Mammary microvascular endothelial cell (primary cell): Measurements from ENCODE around the gene LY6G6F. TPM values are rescaled to one million over a fixed set of nuclear protein-coding genes. Genes with fewer than 3 reads are reported as not detected.

Experiments
- total RNA-seq: library from RNA; depleted of rRNA; stranded (reverse); fragments of >200 nt; gene quantifications from 2 replicates; pipeline ENCODE4 v1.2.3, GENCODE V29; 2015

LY6G6F gene, protein sequence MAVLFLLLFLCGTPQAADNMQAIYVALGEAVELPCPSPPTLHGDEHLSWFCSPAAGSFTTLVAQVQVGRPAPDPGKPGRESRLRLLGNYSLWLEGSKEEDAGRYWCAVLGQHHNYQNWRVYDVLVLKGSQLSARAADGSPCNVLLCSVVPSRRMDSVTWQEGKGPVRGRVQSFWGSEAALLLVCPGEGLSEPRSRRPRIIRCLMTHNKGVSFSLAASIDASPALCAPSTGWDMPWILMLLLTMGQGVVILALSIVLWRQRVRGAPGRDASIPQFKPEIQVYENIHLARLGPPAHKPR
- total RNA-seq: not detected in 2 replicates

DNA sequence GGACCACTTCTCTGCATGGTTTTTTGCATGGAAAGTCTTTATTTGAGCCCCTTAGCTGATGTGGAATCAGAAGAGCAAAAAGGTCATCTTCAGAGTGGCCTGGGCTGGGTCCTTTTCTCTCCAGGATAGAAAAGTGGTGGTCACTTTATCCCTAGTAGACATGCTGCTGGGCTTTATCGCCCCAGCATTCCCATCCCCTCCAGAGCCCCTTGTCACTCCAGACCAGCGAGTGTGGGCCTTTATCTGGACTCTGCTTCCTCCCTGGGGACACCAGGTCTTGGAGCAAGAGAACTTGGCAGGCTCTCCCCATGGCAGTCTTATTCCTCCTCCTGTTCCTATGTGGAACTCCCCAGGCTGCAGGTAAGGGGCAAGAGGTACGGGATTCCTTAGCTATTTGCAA is at the start of gene LY6G6F:
TSS of gene LY6G6F (plus strand) at position 268 of the 400 bp plus-strand sequence. CDS start at position 309, 41 bp downstream.

DNA sequence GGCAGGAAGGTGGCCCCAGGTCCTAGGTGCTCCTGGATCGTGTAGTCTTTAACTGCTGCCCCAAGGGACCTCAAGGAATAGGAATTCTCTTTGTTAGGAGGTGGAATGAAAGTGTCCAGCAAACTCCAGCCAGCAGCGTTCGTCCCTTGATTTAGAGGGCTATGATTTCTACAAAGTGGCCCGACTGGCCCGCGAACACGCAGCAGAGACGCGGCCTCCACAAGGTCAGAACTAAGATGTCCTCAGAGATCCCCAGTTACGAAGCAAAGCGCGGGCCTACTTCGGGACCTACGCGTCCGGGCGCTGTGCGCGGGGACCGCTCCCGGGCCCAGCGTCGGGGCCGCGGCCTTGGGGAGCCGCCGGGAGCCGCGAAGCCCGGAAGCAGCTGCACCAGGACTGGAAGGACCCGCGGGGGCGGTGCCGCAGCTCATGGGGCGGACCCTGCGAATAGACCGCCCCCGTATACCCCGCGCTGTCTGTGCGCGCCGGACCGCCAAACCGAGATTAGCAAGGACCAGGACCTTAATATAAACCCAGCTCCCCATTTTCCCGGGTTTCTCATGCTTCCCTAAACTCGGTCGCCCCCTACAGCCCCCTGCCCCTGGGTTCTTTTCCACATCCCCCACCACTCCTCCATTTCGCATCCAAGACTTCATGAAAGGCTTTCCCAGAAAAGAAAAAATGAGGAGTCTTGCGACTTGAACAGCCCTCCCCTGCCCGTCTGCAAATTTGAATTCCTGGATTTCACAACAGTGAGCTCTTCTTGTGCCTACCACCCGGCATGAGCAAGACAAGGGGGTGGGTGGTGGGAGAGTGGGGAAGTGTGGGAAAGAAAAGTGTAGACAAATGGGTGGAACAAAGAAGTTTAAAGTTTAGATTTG is 46.0 kb upstream of the LY6G6F start, which contains the start of gene C6orf47:
TSS of gene C6orf47 (minus strand) at position 398 of the 881 bp plus-strand sequence. CDS start 831 bp downstream, outside the sequence.

DNA sequence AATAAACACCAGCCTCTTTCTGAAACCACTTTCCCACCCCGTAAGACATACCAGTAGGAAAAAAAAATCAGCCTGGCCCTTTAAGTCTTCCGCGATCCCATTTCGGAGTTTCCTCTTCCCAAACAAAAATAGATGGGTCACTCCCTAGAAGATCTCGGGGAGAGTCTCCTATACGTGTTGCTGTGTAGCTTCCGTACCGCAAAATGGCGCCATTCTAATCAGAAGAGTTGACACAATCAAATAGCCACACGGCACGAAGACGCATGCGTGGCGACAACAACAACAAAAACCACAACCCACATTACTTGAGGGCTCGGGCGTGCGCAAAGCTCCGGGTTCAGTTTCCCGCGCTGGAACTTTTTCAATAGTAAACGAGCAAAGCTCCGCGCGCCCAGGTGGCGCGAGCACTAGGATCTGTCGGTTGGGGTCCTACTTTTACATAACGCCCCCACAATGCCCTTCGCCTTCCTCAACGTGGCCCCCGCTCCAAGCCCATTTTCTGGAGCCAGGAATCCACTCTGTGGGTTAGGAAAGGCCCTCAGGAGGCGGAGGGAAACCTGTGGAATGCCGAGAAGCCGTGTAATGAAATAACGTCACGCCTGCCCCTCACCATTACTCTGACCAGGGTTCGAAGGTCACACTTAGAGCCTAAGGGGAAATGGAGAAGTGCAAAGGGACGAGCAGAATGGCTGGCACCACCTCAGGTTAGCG is 41.7 kb upstream of the LY6G6F start, which contains the start of gene GPANK1:
TSS of gene GPANK1 (minus strand) at position 208 of the 711 bp plus-strand sequence. CDS start 519 bp downstream, outside the sequence.

DNA sequence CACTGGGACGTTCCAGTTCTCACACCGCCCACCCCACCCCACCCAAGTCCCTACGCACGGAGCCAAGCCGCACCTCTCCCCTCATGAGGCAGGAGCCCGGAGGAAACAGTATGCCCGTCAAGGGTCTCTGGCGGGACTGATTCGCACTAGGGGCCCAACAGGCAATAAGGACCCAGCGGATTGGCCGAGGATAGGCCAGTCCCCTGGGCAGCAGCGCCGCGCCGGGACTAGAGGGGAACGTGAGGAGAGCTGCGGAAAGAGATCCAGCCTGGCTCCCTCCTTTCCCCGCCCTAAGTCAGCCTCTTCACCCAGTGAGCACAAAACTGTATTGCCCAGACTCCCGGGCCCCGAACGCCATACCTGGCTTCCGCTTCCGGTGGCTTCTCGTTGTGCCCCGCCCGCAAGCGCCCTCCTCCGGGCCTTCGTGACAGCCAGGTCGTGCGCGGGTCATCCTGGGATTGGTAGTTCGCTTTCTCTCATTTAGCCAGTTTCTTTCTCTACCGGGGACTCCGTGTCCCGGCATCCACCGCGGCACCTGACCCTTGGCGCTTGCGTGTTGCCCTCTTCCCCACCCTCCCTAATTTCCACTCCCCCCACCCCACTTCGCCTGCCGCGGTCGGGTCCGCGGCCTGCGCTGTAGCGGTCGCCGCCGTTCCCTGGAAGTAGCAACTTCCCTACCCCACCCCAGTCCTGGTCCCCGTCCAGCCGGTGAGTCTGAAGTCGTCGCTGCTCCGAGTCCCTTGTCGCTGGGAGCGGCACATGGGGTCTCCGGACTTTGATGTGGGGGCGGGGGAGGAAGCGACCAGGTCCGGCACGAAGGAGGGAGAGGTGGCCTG is 40.9 kb upstream of the LY6G6F start, which contains the start of gene CSNK2B:
TSS of gene CSNK2B (plus strand) at position 580 of the 836 bp plus-strand sequence. CDS start 752 bp downstream, outside the sequence.

DNA sequence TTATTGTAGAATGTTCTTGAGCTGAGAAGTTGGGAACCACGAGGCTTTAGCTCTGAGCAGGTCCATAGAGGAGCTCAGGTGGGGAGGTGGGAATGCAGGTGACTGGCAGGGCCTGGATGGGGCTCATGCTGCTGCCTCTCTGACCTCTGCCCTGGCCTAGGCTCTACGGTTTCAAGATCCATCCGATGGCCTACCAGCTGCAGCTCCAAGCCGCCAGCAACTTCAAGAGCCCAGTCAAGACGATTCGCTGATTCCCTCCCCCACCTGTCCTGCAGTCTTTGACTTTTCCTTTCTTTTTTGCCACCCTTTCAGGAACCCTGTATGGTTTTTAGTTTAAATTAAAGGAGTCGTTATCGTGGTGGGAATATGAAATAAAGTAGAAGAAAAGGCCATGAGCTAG is 37.0 kb upstream of the LY6G6F start, which contains the start of gene LY6G5B:
TSS of gene LY6G5B (plus strand) at position 301 of the 400 bp plus-strand sequence. CDS start 975 bp downstream, outside the sequence.

DNA sequence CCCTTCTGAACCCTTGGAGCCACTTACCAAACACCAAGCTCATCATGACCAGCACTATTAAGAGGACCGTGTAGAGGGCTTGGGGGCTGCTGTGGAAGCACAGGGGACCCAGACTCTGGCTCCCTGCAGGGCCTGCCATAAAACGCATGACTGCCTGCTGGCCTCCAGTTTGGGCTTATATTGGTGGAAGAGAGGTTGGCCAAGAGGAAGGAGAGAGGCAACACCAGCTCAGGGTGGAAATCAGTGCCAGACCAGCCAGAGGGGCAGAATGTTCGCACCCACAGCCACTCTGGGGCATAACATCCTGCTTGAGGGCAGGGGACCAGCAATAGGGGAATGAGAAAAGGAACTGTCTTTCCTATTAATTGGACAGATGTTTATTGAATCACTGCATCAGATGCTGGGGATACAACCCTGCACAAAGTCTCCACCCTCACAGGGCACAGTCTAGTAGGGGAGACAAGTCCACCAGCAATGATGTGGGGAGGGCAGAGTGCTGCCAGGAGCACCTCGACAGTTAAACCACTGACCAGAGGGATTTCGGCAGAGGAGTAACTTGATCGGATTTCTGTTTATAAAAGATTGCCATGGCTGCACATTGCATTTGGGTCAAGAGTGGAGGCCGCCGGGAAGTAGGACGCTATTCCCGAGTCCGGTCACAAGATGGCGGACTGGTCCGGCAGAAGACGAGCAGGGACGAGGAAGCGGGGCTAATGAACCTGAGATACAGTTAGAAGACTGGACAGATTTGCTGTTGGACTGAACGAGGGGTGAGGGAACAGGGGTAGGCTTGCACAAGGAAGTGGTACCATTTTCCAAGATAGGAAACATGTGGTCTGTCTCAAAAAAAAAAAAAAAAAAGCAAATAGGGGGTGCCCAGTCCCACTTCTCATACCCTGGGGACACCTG is 26.2 kb upstream of the LY6G6F start, which contains the start of gene LY6G5C:
TSS of gene LY6G5C (minus strand) at position 842 of the 909 bp plus-strand sequence. CDS start at position 148, 694 bp downstream.

DNA sequence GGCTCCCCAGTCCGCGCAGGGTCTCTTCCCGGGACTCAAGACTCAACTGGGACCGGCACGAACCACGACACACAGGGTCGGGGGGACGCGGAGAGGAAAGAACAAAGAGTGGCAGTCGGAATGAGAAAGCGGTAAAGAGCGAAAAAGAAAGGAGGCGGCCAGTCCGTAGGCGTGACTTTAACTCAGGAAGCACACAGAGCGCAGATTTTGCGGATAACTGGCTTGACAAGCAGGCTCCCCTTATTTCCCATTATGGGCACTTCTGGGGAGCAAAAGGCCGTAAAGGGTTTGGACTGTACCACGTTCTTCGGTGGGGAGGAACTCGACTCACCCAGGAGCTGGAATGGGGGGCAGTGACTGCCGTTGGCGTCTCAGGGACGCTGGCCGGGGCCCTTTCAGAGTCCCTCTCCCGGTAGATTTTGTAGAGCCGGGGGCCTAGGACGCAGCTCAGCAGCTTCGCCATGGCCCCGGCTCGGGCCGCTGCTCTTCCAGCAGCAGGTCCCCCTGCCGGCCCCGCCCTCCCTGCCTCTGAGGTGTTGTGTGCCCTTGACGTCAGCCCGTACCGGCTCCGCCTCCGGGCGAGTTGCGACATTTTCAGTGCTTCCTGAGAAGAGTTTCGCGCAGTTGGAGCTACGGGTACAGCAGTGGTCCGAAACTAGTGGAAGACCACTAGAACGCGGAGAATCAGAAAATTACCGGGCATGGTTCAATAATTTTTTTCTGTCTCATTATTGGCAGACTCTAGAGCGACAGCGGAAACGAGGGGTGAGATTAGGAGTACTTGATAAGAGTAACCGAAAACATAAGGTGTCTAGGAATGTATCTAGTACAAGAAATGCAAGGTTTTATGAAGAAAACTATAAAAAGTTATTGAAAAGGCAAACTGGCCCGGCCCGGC is 3.6 kb upstream of the LY6G6F start, which contains the start of gene ABHD16A:
TSS of gene ABHD16A (minus strand) at position 506 of the 898 bp plus-strand sequence. CDS start at position 463, 43 bp downstream.

DNA sequence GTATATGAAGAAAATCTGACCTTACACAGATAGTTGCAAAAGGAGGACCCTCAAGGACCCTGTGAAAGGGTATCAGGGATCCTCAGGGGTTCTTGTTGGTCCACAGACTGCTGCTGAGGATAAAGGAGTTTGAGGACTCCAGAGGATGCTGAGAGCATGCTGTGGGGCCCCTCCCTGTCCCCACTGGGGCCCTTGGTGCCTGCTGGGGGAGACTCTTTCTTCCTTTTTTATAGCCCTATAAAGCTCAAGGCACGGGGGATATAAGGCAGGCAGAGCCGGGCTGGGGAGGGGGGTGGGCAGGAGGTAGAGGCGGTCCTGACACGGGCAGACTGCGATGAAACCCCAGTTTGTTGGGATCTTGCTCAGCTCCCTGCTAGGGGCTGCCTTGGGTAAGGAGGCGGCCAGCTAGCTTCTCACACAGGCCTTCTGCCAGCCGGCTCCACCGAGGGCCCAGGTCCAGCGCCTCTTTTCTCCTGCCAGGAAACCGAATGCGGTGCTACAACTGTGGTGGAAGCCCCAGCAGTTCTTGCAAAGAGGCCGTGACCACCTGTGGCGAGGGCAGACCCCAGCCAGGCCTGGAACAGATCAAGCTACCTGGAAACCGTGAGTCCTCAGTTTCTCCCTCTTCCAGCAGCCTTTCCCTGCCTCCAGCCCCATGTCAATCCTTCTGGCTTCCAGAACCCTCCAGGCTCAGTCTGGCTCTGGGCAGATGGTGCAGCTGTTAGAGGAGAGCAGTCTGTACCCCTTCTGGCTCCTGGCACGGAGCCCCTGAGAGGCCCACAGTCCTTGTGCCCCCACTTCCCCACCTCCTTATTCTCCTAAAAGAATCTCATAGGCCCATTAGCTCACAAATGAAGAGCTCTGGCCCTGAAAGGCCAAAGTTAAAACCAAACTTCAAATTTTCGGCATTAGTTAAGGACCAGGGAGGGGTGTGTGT is 8.6 kb downstream of the LY6G6F start, which contains the start of gene LY6G6D:
TSS of gene LY6G6D (plus strand) at position 327 of the 937 bp plus-strand sequence. CDS start at position 335, 8 bp downstream.

DNA sequence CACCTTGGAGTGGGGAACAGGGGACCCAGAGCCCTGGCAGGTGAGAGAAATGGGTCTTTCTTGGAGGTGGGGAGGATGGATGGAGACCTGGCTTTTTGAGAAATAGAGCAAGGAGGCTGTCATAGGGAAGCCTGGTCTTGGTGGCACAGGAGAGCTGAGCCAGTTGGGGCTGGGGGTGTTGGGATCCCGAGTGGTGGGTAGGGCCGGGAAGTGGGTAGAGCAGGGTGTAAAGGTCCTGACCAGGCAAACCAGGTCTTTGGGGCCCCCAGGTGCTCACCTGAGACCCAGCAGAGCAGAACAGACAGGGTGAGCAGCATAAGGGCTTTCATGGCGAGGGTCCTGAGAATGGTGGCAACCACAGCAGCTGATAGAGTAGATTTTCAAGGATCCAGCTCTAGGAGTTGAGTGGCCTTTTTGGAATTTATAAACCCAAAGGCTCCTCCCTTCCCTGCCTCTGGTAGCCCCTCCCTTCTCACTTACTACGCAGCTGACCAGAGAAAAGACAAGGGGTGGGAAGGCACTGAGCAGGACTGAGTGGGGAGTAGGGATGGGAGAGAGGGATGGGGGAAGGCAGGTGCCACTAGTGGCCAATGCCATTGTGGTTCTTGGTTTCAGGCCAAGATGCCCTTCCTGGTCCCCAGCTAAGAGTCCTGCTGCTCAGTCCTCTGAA is 14.8 kb downstream of the LY6G6F start, which contains the start of gene LY6G6C:
TSS of gene LY6G6C (minus strand) at position 396 of the 670 bp plus-strand sequence. CDS start at position 329, 67 bp downstream.

DNA sequence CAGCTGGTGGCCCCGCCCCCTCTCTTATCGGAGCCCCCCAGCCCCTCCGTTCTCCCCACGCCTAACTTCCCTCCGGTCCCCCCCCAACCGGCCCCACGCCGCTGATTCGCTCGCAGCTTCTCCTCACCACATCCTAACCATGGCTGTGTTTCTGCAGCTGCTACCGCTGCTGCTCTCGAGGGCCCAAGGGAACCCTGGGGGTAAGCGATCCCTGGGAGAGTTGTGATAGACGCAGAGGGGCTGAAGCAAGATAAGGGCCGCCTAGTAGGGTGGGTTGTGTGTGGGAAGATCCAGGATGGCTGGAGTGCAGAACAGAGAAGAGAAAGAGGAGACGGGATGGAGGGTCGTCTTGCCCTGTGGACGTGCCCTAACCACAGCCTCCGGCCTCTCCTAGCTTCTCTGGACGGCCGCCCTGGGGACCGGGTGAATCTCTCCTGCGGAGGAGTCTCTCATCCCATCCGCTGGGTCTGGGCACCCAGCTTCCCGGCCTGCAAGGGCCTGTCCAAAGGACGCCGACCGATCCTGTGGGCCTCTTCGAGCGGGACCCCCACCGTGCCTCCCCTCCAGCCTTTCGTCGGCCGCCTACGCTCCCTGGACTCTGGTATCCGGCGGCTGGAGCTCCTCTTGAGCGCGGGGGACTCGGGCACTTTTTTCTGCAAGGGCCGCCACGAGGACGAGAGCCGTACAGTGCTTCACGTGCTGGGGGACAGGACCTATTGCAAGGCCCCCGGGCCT is 16.7 kb downstream of the LY6G6F start, which contains the start of gene MPIG6B:
TSS of gene MPIG6B (plus strand) at position 129 of the 735 bp plus-strand sequence. CDS start at position 140, 11 bp downstream.

DNA sequence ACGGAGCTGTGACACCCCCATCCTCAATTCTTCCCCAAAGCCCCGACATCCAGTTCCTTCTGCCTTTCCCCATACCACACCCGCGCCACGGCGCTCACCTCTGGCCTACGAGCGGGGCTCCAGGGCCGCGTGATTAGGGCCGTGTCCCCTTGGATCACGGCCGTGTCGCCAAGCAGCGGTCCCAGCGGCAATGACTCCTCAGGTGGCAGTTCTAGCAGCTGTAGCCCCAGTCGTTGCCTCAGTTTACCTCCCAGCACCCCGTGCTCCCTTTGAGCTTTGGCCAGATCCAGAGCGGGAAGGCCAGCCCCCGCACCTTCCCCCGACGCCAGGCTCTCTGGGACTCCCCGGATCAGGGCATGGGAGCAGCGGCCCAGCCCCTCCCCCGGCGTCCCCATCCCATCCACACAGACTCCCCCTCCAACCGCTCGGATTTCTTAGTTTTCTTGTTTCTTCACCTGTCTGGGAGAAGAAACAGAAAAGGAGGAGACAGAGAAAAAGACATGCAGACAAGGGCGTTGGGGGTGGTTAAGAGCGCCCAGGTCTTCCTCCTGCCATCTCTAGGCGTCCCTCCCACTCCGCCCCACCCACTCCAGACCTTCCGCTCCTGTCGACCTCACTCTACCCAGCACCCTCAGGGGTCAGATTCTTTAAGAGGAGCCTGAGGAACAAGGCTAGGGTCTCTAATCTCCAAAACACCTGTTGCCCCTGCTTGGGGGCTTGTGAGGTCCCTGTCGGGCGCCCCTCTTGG is 22.3 kb downstream of the LY6G6F start, which contains the start of gene DDAH2:
TSS of gene DDAH2 (minus strand) at position 533 of the 748 bp plus-strand sequence. CDS start at position 395, 138 bp downstream.

DNA sequence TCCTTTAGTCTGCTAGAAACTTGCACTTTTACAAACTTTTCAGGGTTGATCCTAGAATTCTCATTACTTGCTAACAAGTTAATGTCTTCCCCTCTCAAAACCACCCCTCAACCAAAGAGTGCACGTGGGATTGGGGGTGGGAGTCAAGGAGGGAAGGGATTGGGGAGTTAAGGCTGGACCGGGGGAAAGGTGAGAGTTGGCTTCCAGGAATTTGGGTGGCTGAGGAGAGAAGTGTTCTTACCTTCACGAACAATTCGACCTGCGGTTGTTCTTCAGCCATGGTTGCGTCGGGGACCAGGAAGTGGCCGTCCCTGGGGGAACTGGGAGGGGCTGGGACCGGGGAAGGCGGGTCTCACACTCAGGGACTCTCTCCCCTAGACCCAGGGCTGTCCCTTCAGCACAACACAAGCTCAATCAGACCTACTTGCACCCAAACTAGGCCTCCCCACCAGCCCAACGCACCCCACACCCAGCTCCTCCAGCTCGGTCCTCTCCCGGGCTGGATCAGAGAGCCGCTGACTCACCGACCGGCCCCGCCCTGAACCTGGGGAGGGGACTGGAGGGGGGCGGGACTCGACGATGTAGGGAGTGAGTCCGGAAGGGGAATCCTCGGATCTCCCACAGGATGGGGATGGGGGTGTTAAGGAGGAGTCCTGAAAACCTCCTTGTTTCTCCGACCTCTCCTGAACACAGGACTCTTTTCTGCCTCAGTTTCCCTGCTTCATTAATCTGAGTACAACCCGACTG is 29.5 kb downstream of the LY6G6F start, which contains the start of gene CLIC1:
TSS of gene CLIC1 (minus strand) at position 510 of the 747 bp plus-strand sequence. CDS start at position 280, 230 bp downstream.

DNA sequence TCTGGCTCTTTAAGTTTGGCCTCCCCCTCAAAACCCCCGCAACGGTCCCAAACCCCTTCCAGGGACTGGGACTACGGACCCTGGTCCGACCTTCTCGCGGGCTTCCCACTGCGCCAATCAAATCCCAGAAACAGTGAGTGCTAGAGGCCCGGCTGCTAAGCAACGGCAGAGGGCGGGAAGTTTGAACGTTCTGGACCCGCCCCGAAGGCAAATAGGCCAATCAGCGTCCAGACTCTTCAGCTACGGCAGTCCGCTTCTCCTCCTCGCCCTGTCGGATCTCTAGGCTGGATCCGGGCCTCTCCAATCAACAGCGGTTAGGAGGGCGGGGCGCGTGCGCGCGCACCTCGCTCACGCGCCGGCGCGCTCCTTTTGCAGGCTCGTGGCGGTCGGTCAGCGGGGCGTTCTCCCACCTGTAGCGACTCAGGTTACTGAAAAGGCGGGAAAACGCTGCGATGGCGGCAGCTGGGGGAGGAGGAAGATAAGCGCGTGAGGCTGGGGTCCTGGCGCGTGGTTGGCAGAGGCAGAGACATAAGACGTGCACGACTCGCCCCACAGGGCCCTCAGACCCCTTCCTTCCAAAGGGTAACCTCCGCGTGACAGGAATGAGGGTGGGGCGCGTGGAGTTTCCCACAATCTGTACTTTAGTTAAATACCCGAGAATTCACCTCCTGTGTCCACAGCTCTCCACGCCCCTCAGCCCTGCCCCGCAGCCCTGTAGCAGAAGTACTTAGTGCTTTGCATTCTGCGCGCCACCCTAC is 33.2 kb downstream of the LY6G6F start, which contains the start of gene MSH5:
TSS of gene MSH5 (plus strand) at position 367 of the 758 bp plus-strand sequence. CDS start 462 bp downstream, outside the sequence.

